Measurements from ENCODE around the gene DCAF11.

The DCAF11 gene

DNA sequence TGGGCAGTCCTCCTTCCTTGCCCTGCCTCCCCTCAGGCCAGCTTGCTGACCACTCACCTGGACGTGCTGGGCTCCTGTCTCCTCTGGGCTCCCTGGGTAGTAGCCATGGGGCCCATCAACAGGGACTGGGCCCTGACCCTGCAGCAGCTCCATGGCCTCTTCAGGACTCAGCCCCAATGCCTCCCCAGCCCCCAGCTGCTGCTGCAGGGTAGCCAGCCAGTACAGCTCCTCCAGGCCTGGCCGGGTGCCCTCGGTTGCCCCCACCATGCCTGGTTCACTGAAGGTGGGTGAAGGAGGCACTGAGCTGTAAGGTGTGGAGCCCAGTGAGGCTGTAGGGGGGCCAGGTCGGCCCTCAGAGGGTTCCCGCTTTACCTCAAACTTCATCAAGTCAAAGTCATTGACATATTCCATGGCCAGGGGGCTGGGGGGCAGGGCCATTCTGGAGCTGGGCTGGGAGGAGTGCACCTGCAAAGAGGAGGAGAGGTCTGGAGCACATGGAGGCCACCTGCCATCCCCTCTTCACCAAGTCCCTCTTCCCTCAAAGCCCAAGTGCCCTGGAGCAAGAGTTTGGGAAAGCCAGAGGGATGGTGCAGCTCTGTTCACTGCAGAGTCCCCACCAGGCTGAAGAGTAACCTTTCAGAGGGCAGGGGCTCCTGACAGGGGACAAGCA, 32.0 kb upstream of the DCAF11 start:
- Histone ChIP-seq H3K9ac (ENCODE audit: low read length) (no peak overlapping the region), H3K27me3 (ENCODE audit: control insufficient read depth, insufficient read depth, low read length) (no peaks in the 10 kb centered on the region), H3K36me3 (ENCODE audit: control insufficient read depth, insufficient read depth, low read length) (no peaks in the 10 kb centered on the region), H3K4me3 (ENCODE audit: low read length) (no peak overlapping the region), H3K27ac (ENCODE audit: low read depth, low read length) (no peak overlapping the region), H3K4me1 (ENCODE audit: control insufficient read depth, insufficient read depth, low read length) (peaks cover 2% of the 10 kb centered on the region)

DNA sequence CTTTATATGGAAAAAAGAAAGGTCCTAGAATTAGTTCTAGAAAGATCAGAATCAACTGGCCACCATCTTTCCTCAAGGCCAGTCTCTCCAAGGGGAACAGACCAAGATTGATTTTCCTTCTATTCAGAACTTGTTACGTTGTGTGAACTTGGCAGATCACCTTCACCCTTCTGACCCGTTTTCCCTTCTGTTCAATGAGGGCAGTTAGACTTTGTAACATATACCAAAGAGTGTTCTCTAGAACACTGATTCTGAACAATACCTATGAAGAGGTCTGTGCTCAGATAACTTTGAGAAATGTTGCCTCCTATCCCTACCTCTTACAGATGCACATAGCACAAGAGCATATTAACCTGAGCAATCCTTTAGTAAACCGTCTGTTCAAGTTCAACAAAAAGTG, 31.1 kb upstream of the DCAF11 start:
- H3K27me3 ChIP-seq (ENCODE audit: control insufficient read depth, insufficient read depth, low read length), result no peaks in the 10 kb centered on the region
- H3K9ac ChIP-seq (ENCODE audit: low read length), result no peak overlapping the region
- no peak overlapping the region for H3K4me3 ChIP-seq (ENCODE audit: low read length)
- H3K27ac ChIP-seq (ENCODE audit: low read depth, low read length), result no peak overlapping the region
- no peaks in the 10 kb centered on the region for H3K36me3 ChIP-seq (ENCODE audit: control insufficient read depth, insufficient read depth, low read length)
- peaks cover 2% of the 10 kb centered on the region for H3K4me1 ChIP-seq (ENCODE audit: control insufficient read depth, insufficient read depth, low read length)

DNA sequence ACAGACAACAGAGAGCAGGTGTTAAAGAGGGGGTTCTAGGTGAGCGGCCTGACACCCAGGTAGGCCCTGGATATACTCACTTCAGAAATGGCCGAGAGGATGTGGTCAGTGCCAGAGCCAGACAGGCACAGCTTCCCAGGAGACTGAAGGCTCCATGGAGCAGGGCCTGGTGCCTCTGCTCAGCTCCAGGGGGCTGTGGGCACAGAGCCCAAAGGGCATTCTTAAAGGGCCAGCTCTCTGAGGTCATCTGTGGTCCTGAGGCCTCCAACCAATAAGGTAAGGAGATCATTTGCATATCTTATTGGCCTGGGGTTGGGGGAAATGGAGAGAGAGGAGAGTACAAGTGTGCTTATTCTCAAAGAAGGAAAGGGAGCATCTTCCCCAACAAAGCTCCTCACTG, 30.1 kb upstream of the DCAF11 start:
- Histone ChIP-seq H3K27ac (ENCODE audit: low read depth, low read length) (no peak overlapping the region), H3K27me3 (ENCODE audit: control insufficient read depth, insufficient read depth, low read length) (no peaks in the 10 kb centered on the region), H3K36me3 (ENCODE audit: control insufficient read depth, insufficient read depth, low read length) (no peaks in the 10 kb centered on the region), H3K9ac (ENCODE audit: low read length) (no peak overlapping the region), H3K4me3 (ENCODE audit: low read length) (no peak overlapping the region), H3K4me1 (ENCODE audit: control insufficient read depth, insufficient read depth, low read length) (peaks cover 2% of the 10 kb centered on the region)

DNA sequence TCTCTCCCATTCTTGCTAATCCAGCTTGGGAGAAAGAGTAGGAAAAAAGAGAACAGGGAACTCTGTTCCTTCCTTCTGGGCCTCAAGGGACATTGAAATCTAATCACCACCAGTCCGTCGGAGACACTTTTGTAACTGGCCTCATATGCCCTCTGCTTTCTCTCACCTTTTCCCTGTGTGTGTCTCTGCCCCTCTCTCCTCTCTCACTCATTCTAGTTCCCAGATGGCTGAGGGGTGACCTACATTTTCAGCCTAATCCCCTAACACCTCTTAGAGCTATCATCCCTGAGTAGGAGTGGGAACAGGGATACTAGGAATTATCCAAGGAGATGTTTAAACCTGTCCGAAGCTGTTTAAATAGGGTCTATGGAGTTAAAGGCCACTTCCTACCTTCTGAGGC, 29.4 kb upstream of the DCAF11 start:
- Histone ChIP-seq H3K36me3 (ENCODE audit: control insufficient read depth, insufficient read depth, low read length) (no peaks in the 10 kb centered on the region), H3K4me3 (ENCODE audit: low read length) (no peak overlapping the region), H3K27me3 (ENCODE audit: control insufficient read depth, insufficient read depth, low read length) (no peaks in the 10 kb centered on the region), H3K4me1 (ENCODE audit: control insufficient read depth, insufficient read depth, low read length) (peaks cover 2% of the 10 kb centered on the region), H3K27ac (ENCODE audit: low read depth, low read length) (no peak overlapping the region), H3K9ac (ENCODE audit: low read length) (no peak overlapping the region)

DNA sequence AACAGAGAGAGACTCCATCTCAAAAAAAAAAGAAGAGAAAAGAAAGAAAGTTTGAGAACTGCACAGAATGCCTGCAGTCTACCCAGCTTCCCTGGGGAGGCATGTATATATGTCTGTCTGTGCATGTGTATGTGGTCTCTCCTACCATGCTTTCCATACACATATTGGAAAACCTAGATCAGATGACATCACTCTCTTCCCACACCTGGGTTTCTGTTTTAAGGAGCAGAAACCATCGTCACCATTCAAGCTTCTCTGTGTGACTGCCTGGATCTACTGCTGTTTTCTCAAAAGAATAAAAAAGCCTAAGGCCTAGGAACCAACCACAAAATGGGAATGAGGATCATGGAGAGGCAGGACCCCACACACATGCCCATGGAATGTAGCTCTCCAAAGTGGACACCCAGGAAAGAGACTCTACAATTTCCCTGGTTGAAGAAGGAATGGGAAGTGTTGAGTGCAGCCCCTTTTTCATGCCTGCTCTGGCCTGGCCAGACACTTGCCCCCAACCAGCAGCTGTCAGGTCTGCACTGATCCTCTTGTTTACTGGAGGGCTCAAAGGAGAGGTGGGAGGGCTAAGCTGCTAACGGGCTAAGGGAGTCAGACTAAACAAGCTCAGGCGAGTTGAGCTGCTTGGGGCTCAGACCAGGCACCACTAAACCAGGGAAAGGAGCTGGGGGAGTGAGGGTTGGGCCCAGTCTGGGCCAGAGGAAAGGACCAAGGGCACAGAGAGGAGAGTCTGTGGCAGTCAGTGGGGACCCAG, 28.2 kb upstream of the DCAF11 start:
- Histone ChIP-seq H3K27ac (ENCODE audit: low read depth, low read length) (no peak overlapping the region), H3K9ac (ENCODE audit: low read length) (no peak overlapping the region), H3K36me3 (ENCODE audit: control insufficient read depth, insufficient read depth, low read length) (no peaks in the 10 kb centered on the region), H3K4me3 (ENCODE audit: low read length) (no peak overlapping the region), H3K27me3 (ENCODE audit: control insufficient read depth, insufficient read depth, low read length) (no peaks in the 10 kb centered on the region), H3K4me1 (ENCODE audit: control insufficient read depth, insufficient read depth, low read length) (no peaks in the 10 kb centered on the region)

DNA sequence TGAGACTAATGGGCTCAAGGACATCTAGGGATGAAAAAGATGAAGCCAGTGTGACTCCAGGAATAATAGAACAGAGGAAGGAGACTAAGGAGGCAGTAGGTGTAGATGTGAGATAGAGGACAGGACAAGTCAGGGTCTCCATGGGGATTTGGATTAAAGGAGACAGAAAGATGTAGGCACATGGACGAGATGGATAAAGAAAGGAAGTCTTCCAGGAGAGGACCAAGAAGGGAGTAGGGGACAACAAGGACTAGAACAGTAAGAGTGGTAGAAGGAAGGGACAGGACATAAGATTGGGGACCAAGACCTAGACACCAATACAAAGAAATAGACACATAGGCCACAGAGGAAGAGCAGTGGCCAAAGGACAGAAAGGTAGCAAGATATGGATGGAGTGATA, 27.6 kb upstream of the DCAF11 start:
- no peaks in the 10 kb centered on the region for H3K4me1 ChIP-seq (ENCODE audit: control insufficient read depth, insufficient read depth, low read length)
- no peak overlapping the region for H3K4me3 ChIP-seq (ENCODE audit: low read length)
- no peaks in the 10 kb centered on the region for H3K27me3 ChIP-seq (ENCODE audit: control insufficient read depth, insufficient read depth, low read length)
- H3K27ac ChIP-seq (ENCODE audit: low read depth, low read length), result no peak overlapping the region
- H3K9ac ChIP-seq (ENCODE audit: low read length), result no peak overlapping the region
- no peaks in the 10 kb centered on the region for H3K36me3 ChIP-seq (ENCODE audit: control insufficient read depth, insufficient read depth, low read length)

DNA sequence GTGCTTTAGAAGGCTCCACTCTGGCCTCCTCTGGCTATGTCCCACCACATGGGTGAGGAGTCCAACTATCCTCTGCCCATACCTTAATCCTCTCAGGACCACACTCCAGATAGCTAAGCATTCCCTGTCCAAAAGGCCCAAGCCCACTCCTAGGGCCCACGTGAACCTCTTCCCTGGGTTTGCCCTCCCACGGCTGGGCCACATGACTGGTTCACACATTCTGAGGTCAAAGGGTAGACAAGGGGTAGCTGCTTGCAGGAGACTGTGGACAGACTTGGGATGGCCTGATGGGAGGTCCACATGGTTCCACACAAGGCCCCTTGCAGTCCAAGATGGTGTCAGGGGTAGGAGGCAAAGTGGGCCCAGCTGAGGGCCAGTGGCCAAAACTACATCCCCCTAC, 26.5 kb upstream of the DCAF11 start:
- Histone ChIP-seq H3K4me1 (ENCODE audit: control insufficient read depth, insufficient read depth, low read length) (no peaks in the 10 kb centered on the region), H3K27me3 (ENCODE audit: control insufficient read depth, insufficient read depth, low read length) (no peaks in the 10 kb centered on the region), H3K4me3 (ENCODE audit: low read length) (no peak overlapping the region), H3K36me3 (ENCODE audit: control insufficient read depth, insufficient read depth, low read length) (no peaks in the 10 kb centered on the region), H3K27ac (ENCODE audit: low read depth, low read length) (no peak overlapping the region), H3K9ac (ENCODE audit: low read length) (no peak overlapping the region)

DNA sequence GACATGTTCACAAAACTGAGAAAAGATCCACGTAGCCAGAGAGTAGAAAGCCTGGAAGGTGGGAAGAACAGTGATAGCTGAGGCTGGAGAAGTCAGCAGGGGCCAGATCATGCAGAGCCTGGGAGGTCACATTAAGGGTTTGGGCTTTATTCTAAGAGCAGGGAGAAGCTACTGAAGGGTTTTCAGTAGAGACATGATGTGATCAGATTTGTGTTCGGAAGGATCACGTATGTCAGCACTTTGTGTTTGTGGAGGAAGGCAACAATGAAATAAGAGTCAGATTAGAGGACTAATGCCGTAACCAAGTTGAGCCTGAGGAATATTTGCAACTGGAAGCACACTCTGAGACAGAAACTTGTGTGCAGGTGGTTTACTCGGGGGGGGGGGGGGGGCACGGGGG, 24.7 kb upstream of the DCAF11 start:
- no peak overlapping the region for H3K27ac ChIP-seq (ENCODE audit: low read depth, low read length)
- peaks cover 3% of the 10 kb centered on the region for H3K4me1 ChIP-seq (ENCODE audit: control insufficient read depth, insufficient read depth, low read length)
- no peaks in the 10 kb centered on the region for H3K36me3 ChIP-seq (ENCODE audit: control insufficient read depth, insufficient read depth, low read length)
- no peaks in the 10 kb centered on the region for H3K27me3 ChIP-seq (ENCODE audit: control insufficient read depth, insufficient read depth, low read length)
- H3K4me3 ChIP-seq (ENCODE audit: low read length), result no peak overlapping the region
- no peak overlapping the region for H3K9ac ChIP-seq (ENCODE audit: low read length)

DNA sequence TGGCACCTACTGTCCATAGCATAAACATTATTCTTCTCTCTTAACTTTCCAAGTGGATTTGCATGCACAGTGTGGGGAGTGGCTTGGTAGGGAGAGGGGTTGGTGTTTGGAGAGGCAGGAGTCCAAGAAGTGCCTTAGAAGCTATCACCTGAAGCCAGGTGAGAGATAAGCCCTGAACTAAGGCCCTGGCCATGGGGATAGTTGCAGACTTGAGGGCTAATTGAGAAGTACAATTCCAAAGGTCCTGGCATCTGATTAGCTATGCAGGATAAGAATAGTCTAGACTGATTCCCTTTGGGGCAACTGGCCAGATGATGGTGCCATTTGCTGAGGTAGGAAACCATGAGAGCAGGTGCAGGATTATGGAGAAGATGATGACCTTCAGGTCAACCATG, 22.5 kb upstream of the DCAF11 start:
- Histone ChIP-seq H3K27ac (ENCODE audit: low read depth, low read length) (no peak overlapping the region), H3K4me3 (ENCODE audit: low read length) (no peak overlapping the region), H3K4me1 (ENCODE audit: control insufficient read depth, insufficient read depth, low read length) (peaks cover 3% of the 10 kb centered on the region), H3K9ac (ENCODE audit: low read length) (no peak overlapping the region), H3K36me3 (ENCODE audit: control insufficient read depth, insufficient read depth, low read length) (no peaks in the 10 kb centered on the region), H3K27me3 (ENCODE audit: control insufficient read depth, insufficient read depth, low read length) (no peaks in the 10 kb centered on the region)

DNA sequence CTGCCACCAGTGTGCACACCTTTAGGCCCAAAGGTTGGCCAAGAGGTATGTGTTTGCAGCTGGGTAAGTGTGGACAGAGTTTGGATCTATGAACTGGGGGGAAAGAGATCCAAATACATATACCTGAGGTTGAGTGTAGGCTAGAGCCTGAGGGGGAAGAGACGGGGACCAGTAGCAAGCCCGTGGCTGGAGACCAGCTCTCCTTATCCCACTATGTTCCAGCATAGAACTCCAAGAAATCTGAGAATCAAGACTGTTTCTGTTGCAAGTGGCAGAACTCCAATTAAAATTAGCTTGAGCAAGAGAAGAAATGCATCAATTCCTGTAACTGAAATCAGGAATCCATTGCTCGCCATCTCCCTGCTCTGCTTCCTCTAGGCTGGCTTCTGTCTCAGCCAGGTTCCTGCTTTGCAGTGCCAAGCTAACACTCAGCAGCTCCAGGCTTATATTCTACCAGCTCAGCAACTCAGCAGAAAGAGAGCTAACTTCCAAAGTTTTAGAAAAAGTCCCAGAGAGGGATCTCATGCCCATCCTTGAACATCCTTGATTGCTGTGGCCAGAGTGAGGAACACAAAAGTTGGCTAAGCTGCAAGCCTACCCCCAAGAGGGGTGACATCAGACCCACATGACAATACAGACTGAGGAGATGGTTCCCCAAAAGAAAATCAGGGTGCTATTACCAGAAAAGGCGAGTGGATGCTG, 21.9 kb upstream of the DCAF11 start:
- Histone ChIP-seq H3K27ac (ENCODE audit: low read depth, low read length) (no peak overlapping the region), H3K36me3 (ENCODE audit: control insufficient read depth, insufficient read depth, low read length) (no peaks in the 10 kb centered on the region), H3K9ac (ENCODE audit: low read length) (no peak overlapping the region), H3K4me3 (ENCODE audit: low read length) (no peak overlapping the region), H3K4me1 (ENCODE audit: control insufficient read depth, insufficient read depth, low read length) (peaks cover 3% of the 10 kb centered on the region), H3K27me3 (ENCODE audit: control insufficient read depth, insufficient read depth, low read length) (no peaks in the 10 kb centered on the region)

DNA sequence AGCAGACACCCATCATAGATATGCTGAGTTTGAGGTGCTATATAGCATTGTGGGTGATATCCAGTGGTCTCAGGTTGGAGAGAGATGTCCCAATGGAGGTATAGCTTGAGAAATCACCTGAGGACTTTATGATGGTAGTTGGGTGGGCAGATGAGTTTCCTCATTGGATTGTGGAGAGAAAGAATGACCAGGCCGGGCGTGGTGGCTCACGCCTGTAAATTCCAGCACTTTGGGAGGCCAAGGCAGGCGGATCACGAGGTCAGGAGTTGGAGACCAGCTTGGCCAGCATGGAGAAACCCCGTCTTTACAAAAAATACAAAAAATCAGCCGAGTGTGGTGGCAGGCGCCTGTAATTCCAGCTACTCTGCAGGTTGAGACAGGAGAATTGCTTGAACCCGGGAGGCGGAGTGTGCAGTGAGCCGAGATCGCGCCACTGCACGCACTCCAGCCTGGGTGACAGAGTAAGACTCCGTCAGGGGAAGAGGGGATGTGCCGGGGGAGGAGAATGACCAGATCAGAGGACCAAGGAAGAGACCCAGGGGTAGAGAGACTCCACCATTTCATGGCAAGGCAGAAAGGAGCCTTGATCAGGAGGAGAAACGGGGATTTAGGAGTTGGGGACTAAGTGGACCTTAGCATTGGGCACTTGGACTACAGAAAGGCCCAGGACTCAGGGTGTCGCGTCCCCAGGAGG, 21.2 kb upstream of the DCAF11 start:
- Histone ChIP-seq H3K36me3 (ENCODE audit: control insufficient read depth, insufficient read depth, low read length) (no peaks in the 10 kb centered on the region), H3K9ac (ENCODE audit: low read length) (no peak overlapping the region)

More for the DNA sequence above, 21.2 kb upstream of the DCAF11 start:
- Histone ChIP-seq H3K4me3 (ENCODE audit: low read length) (peak overlapping the region; percentile 69), H3K4me1 (ENCODE audit: control insufficient read depth, insufficient read depth, low read length) (peaks cover 3% of the 10 kb centered on the region), H3K27ac (ENCODE audit: low read depth, low read length) (peak overlapping the region; percentile 86), H3K27me3 (ENCODE audit: control insufficient read depth, insufficient read depth, low read length) (no peaks in the 10 kb centered on the region)
